Prostate gland (tissue), 2 donors: ENCODE data around the gene KRT71. TPM values are rescaled to one million over a fixed set of nuclear protein-coding genes. Genes with fewer than 3 reads are reported as not detected.

Source experiments
- DNase-seq: peaks from one replicate; pipeline ENCODE4 v3.0.0-alpha.2; 2019; ENCODE audit warnings: low spot score
- H3K27ac ChIP-seq, 2 donors: fragments of 200-600 bp; sonication (generic); 2 replicates each; pipeline ENCODE4 v1.5.1; 2017 to 2019
- H3K27me3 ChIP-seq: fragments of 200-600 bp; sonication (generic); replicated peaks from 2 replicates; pipeline ENCODE4 v1.5.1; 2019; ENCODE audit not compliant: insufficient read depth
- H3K36me3 ChIP-seq, 2 donors: fragments of 200-600 bp; sonication (generic); 1 replicate in 1 of 2; 2 replicates in 1 of 2; pipeline versions ENCODE4 v1.5.1 to v1.8.1; 2017 to 2019
- H3K4me1 ChIP-seq: fragments of 200-600 bp; sonication (generic); replicated peaks from 2 replicates; pipeline ENCODE4 v1.5.1; 2019
- H3K4me3 ChIP-seq, 2 donors: fragments of 200-600 bp; sonication (generic); 2 replicates each; pipeline ENCODE4 v1.5.1; 2017 to 2019
- H3K9me3 ChIP-seq: fragments of 200-600 bp; sonication (generic); 2 replicates; pipeline ENCODE4 v1.5.1; 2017
- CTCF ChIP-seq, 4 experiments: fragments of 200-600 bp in 2 of 4; fragments of 450-650 bp in 2 of 4; sonication (generic) in 2 of 4; IDR thresholded peaks; 1 replicate in 3 of 4; 2 replicates in 1 of 4; pipeline ENCODE4 v1.5.1; 2016 to 2019; ENCODE audit warnings: antibody characterized with exemption in 4 of 4, mild to moderate bottlenecking in 2 of 4, moderate library complexity in 2 of 4
- POLR2A ChIP-seq: fragments of 450-650 bp; IDR thresholded peaks from one replicate; pipeline ENCODE4 v1.6.1; 2016; ENCODE audit warnings: antibody characterized with exemption, mild to moderate bottlenecking
- POLR2AphosphoS5 ChIP-seq: sonication (generic); formaldehyde crosslinking; IDR thresholded peaks from one replicate; pipeline ENCODE4 v1.6.1; 2017; ENCODE audit warnings: antibody characterized with exemption
- WGBS: methylation state at CpG from one replicate; pipeline ENCODE4 v1.1.5; 2018; 5-methylcytosine and 5-hydroxymethylcytosine counted together
- intact Hi-C: fragments of 100-400 bp; cut with DNase I; formaldehyde crosslinking; loops from one replicate; pipeline ENCODE4 v1.14.2; 2022
- total RNA-seq, 2 donors: library from RNA; depleted of rRNA; stranded (reverse); fragments of >200 nt; gene quantifications; one replicate each; pipeline ENCODE4 v1.1.0, GENCODE V29; 2016

Gene KRT71
- total RNA-seq, 2 donors from 2014 or later = not detected

GRCh38 chr12:52582486-52582885, 29.5 kb upstream of the KRT71 start:
- TF ChIP-seq POLR2A (no peak), POLR2AphosphoS5 (no peak), CTCF (IDR thresholded peaks at IDR 0.05) (no peak)
- 69% methylated on average over 2 of the region's 2 CpGs for WGBS
- no peak for DNase-seq
- intact Hi-C loops = loop anchor here (2.0 to 10.0 kb wide), 4 partner anchors 210 to 425 kb away; no protein-coding TSS in a partner anchor
- Histone ChIP-seq H3K4me3 (no peak overlapping the region), H3K9me3 (no peaks in the 10 kb centered on the region), H3K36me3 (no peaks in the 10 kb centered on the region), H3K4me1 (no peaks in the 10 kb centered on the region), H3K27ac (no peak overlapping the region), H3K27me3 (no peaks in the 10 kb centered on the region)

GRCh38 chr12:52581481-52581880, 28.5 kb upstream of the KRT71 start:
- peak overlapping the region in 1 of 2 donors; percentile 56 for H3K27ac ChIP-seq
- no peak for TF ChIP-seq POLR2A
- TF ChIP-seq POLR2AphosphoS5 = no peak
- no peak for TF ChIP-seq CTCF (IDR thresholded peaks at IDR 0.05)
- no peak overlapping the region for H3K4me3 ChIP-seq
- DNase-seq = peak; percentile 36
- no peaks in the 10 kb centered on the region for H3K36me3 ChIP-seq
- H3K27me3 ChIP-seq = no peaks in the 10 kb centered on the region
- no peaks in the 10 kb centered on the region for H3K9me3 ChIP-seq
- no peaks in the 10 kb centered on the region for H3K4me1 ChIP-seq
- intact Hi-C loops = loop anchor here (5.0 to 10.0 kb wide), 3 partner anchors 209 to 424 kb away; no protein-coding TSS in a partner anchor
- WGBS = 39% methylated on average over 6 of the region's 6 CpGs

- Histone ChIP-seq H3K27ac (peak overlapping the region in 1 of 2 donors; percentile 56), H3K27me3 (no peaks in the 10 kb centered on the region), H3K4me3 (no peak overlapping the region), H3K36me3 (no peaks in the 10 kb centered on the region), H3K9me3 (no peaks in the 10 kb centered on the region), H3K4me1 (no peaks in the 10 kb centered on the region)
- intact Hi-C loops = loop anchor here (5.0 to 10.0 kb wide), 3 partner anchors 209 to 424 kb away; no protein-coding TSS in a partner anchor
- 91% methylated on average over 7 of the region's 7 CpGs for WGBS
- DNase-seq = no peak
- TF ChIP-seq POLR2AphosphoS5 (no peak), POLR2A (no peak), CTCF (IDR thresholded peaks at IDR 0.05) (no peak)
Observed at GRCh38 chr12:52581066-52581465, 28.1 kb upstream of the KRT71 start.

- WGBS = 46% methylated on average over 1 of the region's 1 CpG
- intact Hi-C loops = loop anchor here (5.0 to 10.0 kb wide), 3 partner anchors 208 to 423 kb away; no protein-coding TSS in a partner anchor
- H3K36me3 ChIP-seq = no peaks in the 10 kb centered on the region
- H3K27me3 ChIP-seq = no peaks in the 10 kb centered on the region
- no peak overlapping the region for H3K4me3 ChIP-seq
- H3K4me1 ChIP-seq = no peaks in the 10 kb centered on the region
- no peak for DNase-seq
- H3K27ac ChIP-seq = peak overlapping the region; percentile 18 to 56
- no peak for TF ChIP-seq POLR2AphosphoS5
- TF ChIP-seq POLR2A = no peak
- TF ChIP-seq CTCF (IDR thresholded peaks at IDR 0.05) = no peak
- H3K9me3 ChIP-seq = no peaks in the 10 kb centered on the region
Observed at GRCh38 chr12:52580496-52580895, 27.6 kb upstream of the KRT71 start.
